GM12891 (cell line): Measurements from ENCODE around the gene BCL7A.

Experiments used
- DNase-seq: peaks from one replicate; pipeline ENCODE4 v3.0.0; 2011; ENCODE audit warnings: low spot score; ENCODE audit not compliant: insufficient read length
- FAIRE-seq: peaks from 2 replicates; lab custom pipeline; 2011; peaks lifted over from hg19 to GRCh38; lab: Jason Lieb, UNC
- PAX5 ChIP-seq: IDR thresholded peaks from 2 replicates; pipeline ENCODE4 v1.6.1; 2011; ENCODE audit warnings: low read length, moderate library complexity, mild to moderate bottlenecking; ENCODE audit not compliant: insufficient read depth, severe bottlenecking
- POLR2A ChIP-seq: IDR thresholded peaks from 2 replicates; pipeline ENCODE4 v1.6.1; 2011; ENCODE audit warnings: low read depth, low read length, control low read depth
- POLR2AphosphoS5 ChIP-seq: IDR thresholded peaks from 2 replicates; pipeline ENCODE4 v1.6.1; 2011; ENCODE audit warnings: low read depth, low read length, control low read depth
- POU2F2 ChIP-seq: IDR thresholded peaks from 2 replicates; pipeline ENCODE4 v1.6.1; 2011; ENCODE audit warnings: low read depth, mild to moderate bottlenecking, control low read depth, low read length, moderate library complexity
- SPI1 ChIP-seq: IDR thresholded peaks from 2 replicates; pipeline ENCODE4 v1.6.1; 2011; ENCODE audit warnings: low read depth, low read length, control low read depth
- TAF1 ChIP-seq: IDR thresholded peaks from 2 replicates; pipeline ENCODE4 v1.6.1; 2011; ENCODE audit warnings: low read depth, low read length, control low read depth

The BCL7A gene

GRCh38 chr12:122001466-122002209 lies 20.0 kb upstream of the BCL7A start:
- DNase-seq = no peak
- TF ChIP-seq PAX5 (no peak), SPI1 (no peak), POLR2A (no peak), TAF1 (no peak), POU2F2 (no peak), POLR2AphosphoS5 (no peak)
- no peak for FAIRE-seq

- FAIRE-seq = peak; percentile 9
- TF ChIP-seq POU2F2 = no peak
- TF ChIP-seq TAF1 = no peak
- TF ChIP-seq SPI1 = no peak
- TF ChIP-seq POLR2A = no peak
- no peak for TF ChIP-seq POLR2AphosphoS5
- no peak for TF ChIP-seq PAX5
- DNase-seq = no peak
Measured at GRCh38 chr12:122003651-122004611, 17.8 kb upstream of the BCL7A start.

DNA sequence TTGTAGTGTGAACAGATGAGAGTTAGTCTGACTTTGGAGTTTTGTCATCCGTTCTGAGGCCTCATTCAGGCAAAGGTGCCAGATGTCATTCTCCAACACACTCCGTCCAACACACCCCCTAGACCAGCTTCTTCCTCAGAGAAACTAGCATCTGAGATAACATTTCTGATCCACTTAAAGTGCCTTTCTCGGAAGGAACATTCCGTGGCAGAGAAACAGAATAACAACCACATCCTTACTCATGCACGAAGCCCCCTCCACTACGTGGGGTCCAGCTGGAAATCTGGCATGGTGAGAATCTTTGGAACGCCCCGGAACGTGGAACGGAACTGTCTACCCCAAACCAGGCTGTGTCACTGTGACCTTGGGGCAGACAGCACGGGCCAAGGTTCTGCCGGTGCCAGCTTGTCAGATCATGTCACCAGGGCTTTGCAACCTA lies 17.0 kb upstream of the BCL7A start:
- TF ChIP-seq POLR2AphosphoS5 = no peak
- no peak for TF ChIP-seq POLR2A
- no peak for TF ChIP-seq POU2F2
- TF ChIP-seq PAX5 = no peak
- TF ChIP-seq TAF1 = no peak
- no peak for TF ChIP-seq SPI1
- FAIRE-seq (peak; percentile 86), DNase-seq (no peak)

DNA sequence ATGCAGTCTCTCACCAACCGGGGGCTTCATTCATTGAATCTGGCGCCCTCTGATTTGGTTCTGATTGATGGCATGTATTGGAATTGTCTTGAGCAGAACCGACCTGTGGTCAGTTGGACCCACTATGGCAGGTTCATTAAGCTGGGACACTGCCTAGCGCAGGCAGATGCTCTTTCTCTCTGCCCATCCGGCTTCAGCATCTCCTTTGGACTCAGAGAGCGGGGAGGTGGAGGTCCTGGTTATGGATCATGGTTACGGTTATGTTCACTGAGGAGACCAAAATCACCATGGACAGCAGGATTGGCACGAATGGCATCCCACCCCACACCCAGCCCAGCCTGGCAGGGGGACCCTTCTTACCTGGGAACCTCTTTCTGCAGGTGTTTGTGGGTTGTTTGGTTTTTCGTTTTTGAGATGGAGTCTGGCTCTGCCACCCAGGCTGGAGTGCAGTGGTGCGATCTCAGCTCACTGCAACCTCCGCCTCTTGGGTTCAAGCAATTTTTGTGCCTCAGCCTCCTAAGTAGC lies 16.4 kb upstream of the BCL7A start:
- no peak for DNase-seq
- no peak for TF ChIP-seq SPI1
- TF ChIP-seq POLR2AphosphoS5 = no peak
- no peak for TF ChIP-seq POU2F2
- TF ChIP-seq TAF1 = no peak
- no peak for TF ChIP-seq PAX5
- TF ChIP-seq POLR2A = no peak
- peak; percentile 63 for FAIRE-seq

GRCh38 chr12:122006186-122006926 lies 15.3 kb upstream of the BCL7A start:
- no peak for DNase-seq
- TF ChIP-seq POU2F2 = no peak
- TF ChIP-seq TAF1 = no peak
- TF ChIP-seq PAX5 = no peak
- TF ChIP-seq POLR2AphosphoS5 = no peak
- no peak for TF ChIP-seq POLR2A
- no peak for TF ChIP-seq SPI1
- peak; percentile 81 for FAIRE-seq

GRCh38 chr12:122009741-122010140 lies 11.9 kb upstream of the BCL7A start:
- FAIRE-seq (peak; percentile 59), DNase-seq (no peak)
- TF ChIP-seq POLR2AphosphoS5 (no peak), POU2F2 (no peak), SPI1 (no peak), PAX5 (no peak), TAF1 (no peak), POLR2A (no peak)

GRCh38 chr12:122012184-122012583 lies 9.5 kb upstream of the BCL7A start:
- TF ChIP-seq POLR2A = no peak
- TF ChIP-seq POLR2AphosphoS5 = no peak
- no peak for TF ChIP-seq POU2F2
- TF ChIP-seq PAX5 = no peak
- TF ChIP-seq SPI1 = no peak
- TF ChIP-seq TAF1 = no peak
- FAIRE-seq (no peak), DNase-seq (no peak)

DNA sequence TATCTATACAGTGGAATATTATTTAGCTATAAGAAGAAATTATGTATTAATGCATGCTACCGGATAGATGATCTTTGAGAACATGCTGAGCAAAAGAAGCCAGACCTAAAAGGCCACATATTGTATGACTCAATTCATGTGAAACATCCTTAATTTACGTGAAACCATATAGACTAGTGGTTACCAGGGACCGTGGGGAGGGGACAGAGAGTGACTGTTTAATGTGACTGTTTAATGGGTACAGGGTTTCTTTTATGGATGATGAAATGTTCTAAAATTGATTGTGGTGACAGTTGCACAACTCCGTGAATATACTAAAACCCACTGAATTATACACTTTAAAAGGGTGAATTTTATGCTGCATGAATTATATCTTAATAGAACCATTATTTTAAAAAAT lies 8.5 kb upstream of the BCL7A start:
- FAIRE-seq (no peak), DNase-seq (no peak)
- no peak for TF ChIP-seq SPI1
- TF ChIP-seq POLR2AphosphoS5 = no peak
- TF ChIP-seq TAF1 = no peak
- no peak for TF ChIP-seq POU2F2
- TF ChIP-seq POLR2A = no peak
- no peak for TF ChIP-seq PAX5

GRCh38 chr12:122013791-122014590 lies 7.7 kb upstream of the BCL7A start:
- FAIRE-seq (no peak), DNase-seq (no peak)
- TF ChIP-seq POU2F2 (no peak), POLR2A (no peak), PAX5 (no peak), SPI1 (no peak), POLR2AphosphoS5 (no peak), TAF1 (no peak)
